Keratinocyte (primary cell): Measurements from ENCODE around the gene TBL1XR1. TPM values are rescaled to one million over a fixed set of nuclear protein-coding genes. Genes with fewer than 3 reads are reported as not detected.

Experiments used
- DNase-seq: peaks from one replicate; pipeline ENCODE4 v3.0.0-alpha.2; 2011; ENCODE audit warnings: low read depth, missing footprints, low spot score
- FAIRE-seq: peaks from 2 replicates; lab custom pipeline; 2011; peaks lifted over from hg19 to GRCh38; lab: Jason Lieb, UNC
- H2AFZ ChIP-seq: 2 replicates; pipeline ENCODE4 v1.6.0; 2012; ENCODE audit warnings: low read length, control low read depth, inconsistent platforms; ENCODE audit not compliant: control insufficient read depth
- H3K27ac ChIP-seq: 2 replicates; pipeline ENCODE4 v1.5.1; 2011; ENCODE audit warnings: low read length; ENCODE audit not compliant: control insufficient read depth, insufficient read depth
- H3K27me3 ChIP-seq: 3 replicates; pipeline ENCODE4 v1.6.0; 2011; ENCODE audit warnings: low read length; ENCODE audit not compliant: control insufficient read depth, insufficient read depth; ENCODE audit errors: extremely low read depth
- H3K36me3 ChIP-seq, 2 experiments: 2 replicates in 1 of 2; 3 replicates in 1 of 2; pipeline ENCODE4 v1.5.1; 2011; ENCODE audit warnings: low read length in 2 of 2, mild to moderate bottlenecking in 1 of 2; ENCODE audit not compliant: control insufficient read depth in 2 of 2, insufficient read depth in 2 of 2; ENCODE audit errors: extremely low read depth in 1 of 2
- H3K4me1 ChIP-seq: 3 replicates; pipeline ENCODE4 v1.5.1; 2011; ENCODE audit warnings: low read length; ENCODE audit not compliant: control insufficient read depth, insufficient read depth; ENCODE audit errors: extremely low read depth
- H3K4me2 ChIP-seq: 3 replicates; pipeline ENCODE4 v1.6.0; 2011; ENCODE audit warnings: low read depth, low read length; ENCODE audit not compliant: control insufficient read depth, insufficient read depth; ENCODE audit errors: extremely low read depth
- H3K4me3 ChIP-seq, 3 experiments: fragments of 200-600 bp in 1 of 3; sonication (generic) in 1 of 3; 2 replicates in 2 of 3; 3 replicates in 1 of 3; pipeline ENCODE4 v1.5.1; 2011 to 2016; ENCODE audit warnings: low read length in 3 of 3, mild to moderate bottlenecking in 3 of 3, control low read depth in 2 of 3, inconsistent platforms in 1 of 3, low read depth in 1 of 3, mixed read lengths in 1 of 3, mixed run types in 1 of 3, moderate library complexity in 1 of 3; ENCODE audit not compliant: control insufficient read depth in 2 of 3, insufficient read depth in 2 of 3; ENCODE audit errors: extremely low read depth in 1 of 3
- H3K79me2 ChIP-seq: 2 replicates; pipeline ENCODE4 v1.6.0; 2012; ENCODE audit warnings: low read length; ENCODE audit not compliant: control insufficient read depth, insufficient read depth
- H3K9ac ChIP-seq: 3 replicates; pipeline ENCODE4 v1.6.0; 2011; ENCODE audit warnings: low read length; ENCODE audit not compliant: control insufficient read depth, insufficient read depth; ENCODE audit errors: extremely low read depth
- H3K9me1 ChIP-seq: 3 replicates; pipeline ENCODE4 v1.6.0; 2011; ENCODE audit warnings: low read length; ENCODE audit not compliant: control insufficient read depth, insufficient read depth; ENCODE audit errors: extremely low read depth
- H3K9me3 ChIP-seq: 2 replicates; pipeline ENCODE4 v1.5.1; 2012; ENCODE audit warnings: low read depth, low read length; ENCODE audit not compliant: control insufficient read depth
- H4K20me1 ChIP-seq: 3 replicates; pipeline ENCODE4 v1.6.0; 2011; ENCODE audit warnings: low read length; ENCODE audit not compliant: control insufficient read depth, insufficient read depth; ENCODE audit errors: extremely low read depth
- CTCF ChIP-seq, 3 experiments: IDR thresholded peaks in 1 of 3; conservative IDR thresholded peaks in 1 of 3; optimal IDR thresholded peaks in 1 of 3; 2 replicates in 2 of 3; 3 replicates in 1 of 3; pipeline versions ENCODE3 to v1.5.1; 2011; ENCODE audit warnings: low read length in 3 of 3, mild to moderate bottlenecking in 3 of 3, moderate library complexity in 2 of 3, control low read depth in 1 of 3, inconsistent platforms in 1 of 3; ENCODE audit not compliant: insufficient read depth in 2 of 3; ENCODE audit errors: extremely low read depth in 1 of 3
- EZH2 ChIP-seq: IDR thresholded peaks from one replicate; pipeline ENCODE4 v1.6.1; 2012; ENCODE audit warnings: inconsistent platforms, mild to moderate bottlenecking, low read length, moderate library complexity
- dilution Hi-C: fragments of 300-500 bp; cut with MboI; formaldehyde crosslinking; loops from one replicate; pipeline ENCODE4 v1.7.0; 2020; ENCODE audit warnings: low sequenced_read_pairs; ENCODE audit not compliant: extremely low pct_ligation_motif_present
- polyA plus RNA-seq, 5 experiments: library from polyadenylated mRNA; depleted of rRNA in 3 of 5; stranded (reverse) in 3 of 5; stranded (forward) in 1 of 5; unstranded in 1 of 5; fragments of >200 nt; gene quantifications; 1 replicate in 1 of 5; 2 replicates in 3 of 5; 3 replicates in 1 of 5; pipeline versions ENCODE4 v1.2.1 to v1.2.3, GENCODE V29; 2011 to 2012; ENCODE audit warnings: missing spikeins in 2 of 5, low read depth in 1 of 5, low replicate concordance in 1 of 5

Gene TBL1XR1
- polyA plus RNA-seq, 1 donor (not counting 4 experiments of a cell fraction or from before 2014, with no cell fraction given) = 169 TPM

- H3K4me3 ChIP-seq = no peak overlapping the region
- no peaks in the 10 kb centered on the region for H3K79me2 ChIP-seq
- H2AFZ ChIP-seq = no peak overlapping the region
- TF ChIP-seq EZH2 (no peak), CTCF (optimal IDR thresholded peaks at IDR 0.05 in 1 of 3, IDR thresholded peaks at IDR 0.05 in 1 of 3, conservative IDR thresholded peaks at IDR 0.05 in 1 of 3; ENCODE audit: extremely low read depth in 1 of 3, insufficient read depth in 2 of 3, low read length in 3 of 3) (no peak)
- no peaks in the 10 kb centered on the region for H3K4me1 ChIP-seq
- DNase-seq (no peak), FAIRE-seq (no peak)
- H3K9ac ChIP-seq = no peak overlapping the region
- H3K27me3 ChIP-seq = no peaks in the 10 kb centered on the region
- H3K36me3 ChIP-seq = no peaks in the 10 kb centered on the region
- dilution Hi-C loops = no loop called here
- no peak overlapping the region for H3K4me2 ChIP-seq
- no peaks in the 10 kb centered on the region for H4K20me1 ChIP-seq
- no peak overlapping the region for H3K27ac ChIP-seq
- no peaks in the 10 kb centered on the region for H3K9me3 ChIP-seq
- H3K9me1 ChIP-seq = no peaks in the 10 kb centered on the region
Observed at GRCh38 chr3:177244606-177245005, 47.3 kb upstream of the TBL1XR1 start.

- H3K79me2 ChIP-seq = no peaks in the 10 kb centered on the region
- H2AFZ ChIP-seq = no peak overlapping the region
- H3K9me3 ChIP-seq = no peaks in the 10 kb centered on the region
- H3K27ac ChIP-seq = no peak overlapping the region
- H3K27me3 ChIP-seq = no peaks in the 10 kb centered on the region
- dilution Hi-C loops = no loop called here
- DNase-seq (no peak), FAIRE-seq (no peak)
- TF ChIP-seq EZH2 (no peak), CTCF (optimal IDR thresholded peaks at IDR 0.05 in 1 of 3, IDR thresholded peaks at IDR 0.05 in 1 of 3, conservative IDR thresholded peaks at IDR 0.05 in 1 of 3; ENCODE audit: extremely low read depth in 1 of 3, insufficient read depth in 2 of 3, low read length in 3 of 3) (no peak)
- no peak overlapping the region for H3K4me3 ChIP-seq
- no peak overlapping the region for H3K9ac ChIP-seq
- H3K4me1 ChIP-seq = peaks cover 9% of the 10 kb centered on the region
- H4K20me1 ChIP-seq = no peaks in the 10 kb centered on the region
- no peak overlapping the region for H3K4me2 ChIP-seq
- H3K9me1 ChIP-seq = no peaks in the 10 kb centered on the region
- no peaks in the 10 kb centered on the region for H3K36me3 ChIP-seq
Observed at GRCh38 chr3:177238686-177239216, 41.5 kb upstream of the TBL1XR1 start.
